Activated naive CD8-positive, alpha-beta T cell treated with anti-CD3 and anti-CD28 coated beads, Interleukin-2, amount 50 U/mL, for 16 hours (primary cell): Measurements from ENCODE around the gene DDX10.
"Not testable (repeated sequence)": the region's sequence is repeated elsewhere in the genome, so short reads cannot be mapped to it uniquely, and the experiment has no call there.

Experiments used
- DNase-seq: peaks from one replicate; pipeline ENCODE4 v3.0.0-alpha.2; 2020; ENCODE audit warnings: low read depth, low spot score

Gene DDX10

DNA sequence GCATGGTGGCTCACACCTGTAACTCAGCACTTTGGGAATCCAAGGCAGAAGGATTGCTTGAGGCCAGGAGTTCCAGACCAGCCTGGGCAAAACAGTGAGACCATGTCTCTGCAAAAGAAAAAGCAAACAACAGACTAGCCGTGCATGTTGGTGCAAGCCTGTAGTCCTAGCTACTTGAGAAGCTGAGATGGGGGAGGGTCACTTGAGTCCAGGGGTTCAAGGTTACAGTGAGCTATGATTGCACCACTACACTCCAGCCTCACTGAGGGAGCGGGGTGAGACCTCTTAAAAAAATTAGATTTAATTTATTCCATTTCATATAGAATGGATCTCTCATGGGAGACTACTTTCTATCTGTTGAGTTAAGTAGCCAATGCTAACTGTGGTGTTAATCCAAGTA lies 50.4 kb downstream of the DDX10 start:
- no peak for DNase-seq

DNA sequence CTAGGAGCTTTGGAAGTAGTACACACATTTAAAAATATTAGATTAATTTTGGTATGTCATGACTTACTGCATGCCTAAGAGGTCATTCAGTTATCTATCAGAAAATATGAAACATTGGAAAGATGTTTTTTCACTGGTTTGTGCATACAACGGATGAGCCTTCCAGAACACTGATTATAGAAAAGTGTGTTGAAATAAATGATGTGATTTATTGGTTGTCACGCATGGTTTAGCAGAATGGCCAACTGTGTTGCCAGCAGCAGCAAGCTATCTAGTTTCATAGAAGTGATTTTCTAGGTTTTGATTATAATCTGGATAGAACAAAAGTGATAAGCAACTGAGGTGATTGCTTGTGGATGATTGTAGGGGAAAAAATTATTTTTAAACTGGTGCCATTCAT lies 53.6 kb downstream of the DDX10 start:
- DNase-seq: no peak

DNA sequence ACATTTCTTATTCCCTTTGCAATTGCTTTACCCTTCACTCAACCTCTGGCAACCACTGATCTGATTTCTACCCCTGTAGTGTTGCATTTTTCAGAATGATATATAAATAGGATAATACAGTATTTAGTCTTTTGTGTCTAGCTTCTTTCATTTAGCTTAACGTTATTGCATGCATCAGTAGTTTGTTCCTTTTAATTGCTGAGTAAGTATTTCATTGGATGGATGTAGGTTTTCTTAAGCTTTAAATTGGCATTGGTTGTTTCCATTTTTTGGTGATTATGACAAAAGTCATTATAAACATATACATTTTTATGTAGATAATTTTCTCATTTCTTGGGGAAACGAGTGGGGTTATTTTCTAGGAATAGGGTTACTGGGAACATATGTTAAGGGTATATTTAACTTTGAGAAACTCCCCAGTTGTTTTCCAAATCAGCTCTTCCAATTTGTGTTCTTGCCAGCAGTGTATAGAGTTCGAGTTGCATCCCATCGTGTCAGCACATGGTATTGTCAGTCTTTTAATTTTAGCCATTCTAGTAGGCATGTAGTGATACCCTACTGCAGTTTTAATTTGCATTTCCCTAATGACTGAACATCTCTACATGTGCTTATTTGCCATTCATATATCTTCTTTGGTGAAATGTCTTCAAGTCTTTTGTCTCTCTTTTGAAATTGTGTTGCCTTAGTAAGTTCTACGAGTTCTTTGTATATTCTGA lies 60.3 kb downstream of the DDX10 start:
- no peak for DNase-seq

DNA sequence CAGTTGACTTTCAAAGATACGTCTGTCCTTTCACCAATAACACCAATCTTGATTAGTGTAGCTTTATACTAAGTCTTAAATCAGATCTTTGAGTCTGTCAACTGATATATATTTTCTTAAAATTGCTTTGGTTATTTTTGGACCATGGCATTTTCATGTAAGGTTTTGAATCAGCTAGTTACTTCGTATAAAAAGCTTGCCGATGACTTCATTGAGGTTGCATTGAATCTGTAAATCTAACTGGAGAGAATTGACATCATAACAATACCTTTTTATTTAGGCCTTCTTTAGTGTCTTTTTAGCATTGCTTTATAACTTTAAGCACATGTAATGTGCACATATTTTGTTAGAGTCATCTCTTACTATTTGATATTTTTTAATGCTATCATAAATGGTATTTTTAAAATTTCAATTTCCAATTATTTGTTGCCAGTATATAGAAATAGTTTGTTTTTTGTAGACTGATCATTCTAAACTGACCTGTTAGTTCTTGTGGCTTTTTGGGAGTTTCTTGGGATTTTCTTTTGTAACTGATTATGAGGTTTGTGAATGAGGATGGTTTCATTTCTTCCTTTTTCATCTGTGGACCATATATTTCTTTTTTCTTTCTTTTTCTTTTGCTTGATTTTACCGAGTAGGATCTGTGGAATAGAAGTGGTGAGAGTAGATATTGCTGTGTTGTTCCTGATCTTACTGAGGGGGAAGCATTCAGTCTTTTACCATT lies 61.4 kb downstream of the DDX10 start:
- DNase-seq: no peak

DNA sequence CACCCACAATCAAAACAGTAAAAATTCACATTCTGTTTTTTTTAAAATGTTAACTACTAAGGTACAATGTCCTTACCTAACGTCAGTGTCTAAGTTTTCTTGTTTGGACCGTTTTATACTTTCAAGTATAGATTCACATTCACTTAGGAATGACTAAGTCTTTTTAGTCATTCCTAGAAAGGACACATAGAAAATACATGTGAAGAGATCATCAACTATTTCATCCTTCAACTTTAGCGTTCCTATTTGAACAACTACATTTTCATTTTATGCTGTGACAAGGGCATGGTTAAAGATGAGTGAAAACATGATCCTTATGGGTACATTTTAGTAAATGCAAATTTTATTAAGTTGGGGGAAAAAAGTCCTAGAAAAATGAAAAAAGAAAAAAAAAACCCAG lies 62.8 kb downstream of the DDX10 start:
- no peak for DNase-seq

DNA sequence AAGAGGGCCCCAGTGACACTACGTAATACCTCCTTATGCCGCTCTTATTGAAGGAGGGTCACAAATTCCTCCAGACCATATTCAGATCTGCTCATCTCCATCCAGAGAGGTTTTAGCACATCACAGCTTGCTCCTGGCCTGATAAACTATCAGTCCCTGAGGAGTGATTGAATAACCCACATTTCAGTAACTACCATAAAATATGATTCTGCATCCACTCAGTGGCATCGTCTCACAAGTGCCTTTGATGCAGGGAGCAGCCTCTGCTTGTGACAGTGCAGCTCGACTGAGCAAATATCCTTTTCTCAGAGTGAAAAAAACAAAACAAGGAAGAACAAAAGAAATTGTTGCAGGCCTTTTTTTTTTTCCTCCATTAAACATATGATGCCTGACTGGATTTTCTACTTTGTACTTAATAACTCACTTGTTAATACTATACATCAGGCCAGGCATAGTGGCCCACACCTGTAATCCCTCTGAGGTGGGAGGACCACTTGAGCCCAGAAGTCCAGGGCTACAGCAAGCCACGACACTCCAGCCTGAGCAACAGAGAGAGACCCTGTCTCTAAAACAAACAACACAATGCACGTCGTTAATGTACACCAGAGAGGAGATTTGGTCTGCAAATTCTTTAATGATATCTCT lies 64.5 kb downstream of the DDX10 start:
- DNase-seq: no peak

DNA sequence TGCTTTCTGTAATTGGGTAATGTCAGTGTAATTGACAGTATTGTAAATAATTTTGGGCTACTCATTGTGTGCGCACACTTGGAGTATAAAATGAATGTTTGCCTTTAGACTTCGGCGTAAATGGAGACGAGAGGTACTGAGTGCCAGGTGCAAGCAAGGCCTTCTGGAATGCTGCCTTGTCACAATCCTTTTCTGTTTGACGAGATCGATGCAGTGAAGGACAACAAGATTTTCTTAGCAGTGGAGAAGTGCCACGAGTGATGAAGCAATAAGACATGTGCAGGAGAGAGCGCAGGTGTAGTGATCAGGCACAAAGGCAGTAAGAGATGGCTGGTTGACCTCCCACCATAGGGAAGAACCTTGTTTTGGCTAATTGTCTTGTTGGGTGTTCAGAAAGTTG lies 67.5 kb downstream of the DDX10 start:
- no peak for DNase-seq

DNA sequence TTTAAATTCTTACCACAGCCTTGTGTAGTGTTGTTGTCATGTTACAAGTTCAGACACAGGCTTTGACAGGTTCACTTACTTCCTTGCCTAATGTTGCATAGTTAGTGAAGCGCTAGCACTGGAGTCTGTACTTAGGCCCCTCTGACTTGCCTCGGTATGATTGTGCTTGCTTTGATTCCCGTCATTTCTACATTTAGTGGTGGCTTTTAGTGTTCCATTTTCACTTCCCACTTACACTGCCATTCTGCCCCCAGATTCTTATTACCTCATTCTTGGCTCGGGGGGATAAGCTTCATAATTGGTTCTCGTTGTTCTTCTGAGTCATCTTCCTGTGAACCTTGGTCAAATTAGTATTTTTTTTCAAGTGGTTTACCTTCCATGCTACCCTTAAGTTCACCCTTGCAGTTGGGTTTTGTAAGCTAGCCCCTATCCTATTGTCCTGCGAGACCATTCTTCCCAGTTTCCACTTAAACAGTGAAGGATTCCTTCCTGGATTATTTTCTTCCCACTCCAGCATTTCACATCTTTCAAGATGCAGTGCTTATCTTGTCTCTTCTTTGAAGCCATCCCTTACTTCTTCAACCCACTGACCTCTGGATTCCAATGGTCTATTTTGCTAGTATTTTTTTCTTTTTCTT lies 68.7 kb downstream of the DDX10 start:
- DNase-seq: no peak

DNA sequence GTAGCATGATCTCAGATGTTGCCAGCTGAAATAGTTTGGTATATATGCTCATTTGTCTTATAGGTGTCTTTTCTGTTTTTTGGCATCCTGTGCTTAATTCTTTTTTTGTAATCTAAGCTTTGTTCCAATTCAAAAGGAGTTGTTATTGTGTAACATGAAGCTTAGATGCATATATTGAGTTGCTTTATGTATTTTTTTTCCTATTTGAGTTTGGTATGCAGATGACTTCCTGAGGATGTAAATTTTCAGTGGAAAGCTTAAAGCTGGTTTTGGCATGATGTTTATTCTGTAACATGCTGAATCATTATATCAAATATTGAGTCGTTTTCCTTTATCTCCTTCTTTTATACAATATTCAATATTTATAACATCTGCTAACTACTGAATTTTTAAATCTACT lies 69.4 kb downstream of the DDX10 start:
- DNase-seq: no peak

DNA sequence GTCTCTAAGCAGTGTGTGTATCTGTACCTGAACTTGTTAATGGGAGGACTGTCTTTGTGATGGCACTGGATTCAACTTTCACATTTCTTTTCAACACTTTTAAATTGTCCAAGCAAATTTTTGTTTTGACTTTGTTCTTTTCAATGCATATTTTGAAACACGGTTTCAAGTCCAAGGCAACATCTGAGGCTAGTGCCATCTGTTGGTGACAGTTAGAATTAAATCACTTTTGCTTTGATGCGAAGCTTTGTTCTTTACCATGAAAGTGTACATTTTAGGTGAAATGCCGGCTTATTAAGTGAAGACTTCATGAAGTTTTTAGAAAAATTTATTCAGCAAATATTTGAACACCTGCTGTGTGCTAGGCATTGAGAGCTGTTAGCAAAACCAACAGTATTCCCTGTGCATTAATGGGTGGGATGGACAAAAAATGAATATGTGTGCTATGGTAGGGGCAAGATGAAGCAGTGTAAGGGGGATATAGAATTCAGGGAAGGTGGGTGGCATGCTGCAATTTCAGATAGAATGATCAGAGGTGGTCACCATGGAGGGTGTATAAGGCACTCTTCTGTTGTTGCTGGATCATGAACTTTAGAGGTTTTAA lies 70.2 kb downstream of the DDX10 start:
- no peak for DNase-seq

DNA sequence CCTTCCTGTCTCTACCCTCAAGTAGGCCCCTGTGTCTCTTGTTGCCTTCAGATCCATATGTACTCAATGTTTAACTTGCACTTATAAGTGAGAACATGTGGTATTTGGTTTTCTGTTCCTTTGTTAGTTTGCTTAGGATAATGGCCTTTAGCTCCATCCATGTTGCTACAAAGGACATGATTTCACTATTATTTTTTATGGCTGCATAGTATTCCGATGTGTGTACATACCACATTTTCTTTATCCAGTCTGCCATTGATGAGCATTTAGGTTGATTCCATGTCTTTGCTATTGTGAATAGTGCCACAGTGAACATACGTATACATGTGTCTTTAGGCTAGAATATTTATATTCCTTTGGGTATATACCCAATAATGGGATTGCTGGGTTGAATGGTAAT lies 75.3 kb downstream of the DDX10 start:
- DNase-seq: not testable (repeated sequence)

DNA sequence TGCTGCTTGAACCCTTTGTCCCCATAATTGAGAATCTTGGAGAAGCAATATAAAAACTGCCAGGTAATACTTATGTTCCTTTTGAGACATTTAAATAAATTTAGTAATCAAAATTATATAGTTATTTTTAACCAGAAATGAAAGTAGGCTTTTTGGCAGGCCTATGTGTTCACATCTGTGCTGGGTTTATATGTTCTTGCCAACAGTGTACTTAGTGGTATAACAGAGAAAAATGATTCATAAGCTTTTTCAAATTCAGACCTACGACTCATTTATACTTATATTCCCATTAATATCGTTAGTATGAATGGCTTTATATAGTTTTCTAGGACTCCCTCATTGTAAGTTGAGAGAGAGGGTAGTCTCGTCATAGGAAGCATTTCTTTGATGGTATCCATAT lies 79.0 kb downstream of the DDX10 start:
- DNase-seq: no peak

DNA sequence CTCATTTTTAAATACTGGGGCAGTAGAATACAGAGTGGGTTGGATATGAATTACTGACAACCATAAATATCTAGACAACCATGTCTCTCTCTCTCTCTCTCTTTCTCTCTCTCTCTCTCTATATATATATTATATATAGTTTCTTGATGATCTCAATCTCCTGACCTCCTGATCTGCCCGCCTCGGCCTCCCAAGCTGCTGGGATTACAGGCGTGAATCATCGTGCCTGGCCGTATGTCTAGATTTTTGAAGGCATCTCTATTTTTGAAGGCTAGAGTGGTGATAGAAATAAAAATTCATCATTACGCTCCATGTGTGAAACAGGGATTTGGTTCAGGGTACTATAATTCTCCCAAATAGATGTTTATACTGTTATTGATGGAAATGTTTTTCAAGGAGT lies 84.1 kb downstream of the DDX10 start:
- no peak for DNase-seq

DNA sequence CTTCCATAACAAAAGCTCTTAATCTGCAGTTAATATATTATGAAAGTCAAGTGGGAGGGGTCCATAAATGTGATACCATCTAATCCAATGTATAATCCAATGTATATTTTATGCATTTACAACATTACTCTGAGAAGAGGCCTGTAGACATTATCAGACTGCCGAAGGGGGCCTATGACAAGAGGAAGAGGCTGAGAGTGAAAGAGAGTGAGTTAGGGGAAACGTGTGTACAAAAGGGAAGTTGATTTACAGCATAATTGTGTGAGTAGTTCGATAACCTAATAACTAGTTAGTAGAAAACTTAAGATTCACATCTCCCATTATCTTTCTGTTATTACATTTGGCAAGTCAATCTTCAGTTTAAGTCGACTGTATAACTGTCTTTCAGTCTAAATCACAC lies 86.6 kb downstream of the DDX10 start:
- DNase-seq: no peak

DNA sequence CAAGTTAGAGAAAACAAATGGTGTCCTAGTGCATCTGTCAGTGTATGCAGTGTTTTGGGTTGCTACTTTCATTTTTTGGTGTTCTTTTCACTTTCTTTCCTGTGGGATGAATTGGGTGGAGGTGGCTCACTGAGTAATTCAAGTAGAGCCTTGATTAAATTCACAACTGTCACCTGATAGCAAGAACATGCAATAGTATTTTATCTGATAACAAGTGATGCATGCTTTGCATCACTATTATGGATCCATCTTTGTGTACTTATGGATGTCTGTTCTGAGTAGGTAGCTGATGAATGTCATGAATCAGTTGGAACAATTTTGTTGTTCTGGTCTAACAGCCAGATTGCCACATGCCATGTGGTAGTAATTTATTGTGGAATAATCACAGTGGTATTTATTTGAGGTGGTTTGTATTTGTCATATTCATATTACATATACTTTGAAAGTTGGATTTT lies 87.5 kb downstream of the DDX10 start:
- no peak for DNase-seq

DNA sequence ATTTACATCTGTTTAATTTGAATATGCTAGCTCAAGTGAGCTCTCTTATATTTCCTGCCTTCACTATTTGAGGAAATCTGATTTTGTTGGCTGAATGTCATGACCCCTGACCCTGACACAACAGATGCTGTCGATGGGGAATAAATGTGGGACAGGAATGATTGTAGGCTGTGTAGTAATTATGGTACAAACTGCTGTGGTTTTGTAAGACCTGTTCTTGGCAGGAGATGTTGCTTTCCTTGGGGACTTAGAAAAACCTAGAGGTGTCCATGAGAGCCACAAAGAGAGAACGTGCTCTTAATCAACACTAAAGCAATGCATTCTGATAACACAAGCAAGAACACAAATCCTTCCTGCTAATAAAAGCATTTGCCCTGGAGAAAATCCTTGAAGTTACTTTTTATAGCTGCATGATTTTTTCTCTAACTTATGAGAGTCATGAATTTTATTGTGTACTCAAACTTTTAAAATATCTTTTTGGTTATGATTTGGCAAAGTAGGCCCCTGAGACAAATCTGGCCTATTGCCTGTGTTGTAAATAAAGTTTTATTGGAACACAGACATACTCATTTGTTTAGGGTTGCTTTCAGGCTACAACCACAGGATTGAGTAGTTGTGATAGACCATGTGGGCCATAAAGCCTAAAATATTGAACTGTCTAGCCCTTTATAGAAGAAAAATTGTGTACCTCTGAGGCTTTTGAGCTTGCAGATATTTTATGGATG lies 90.2 kb downstream of the DDX10 start:
- no peak for DNase-seq

DNA sequence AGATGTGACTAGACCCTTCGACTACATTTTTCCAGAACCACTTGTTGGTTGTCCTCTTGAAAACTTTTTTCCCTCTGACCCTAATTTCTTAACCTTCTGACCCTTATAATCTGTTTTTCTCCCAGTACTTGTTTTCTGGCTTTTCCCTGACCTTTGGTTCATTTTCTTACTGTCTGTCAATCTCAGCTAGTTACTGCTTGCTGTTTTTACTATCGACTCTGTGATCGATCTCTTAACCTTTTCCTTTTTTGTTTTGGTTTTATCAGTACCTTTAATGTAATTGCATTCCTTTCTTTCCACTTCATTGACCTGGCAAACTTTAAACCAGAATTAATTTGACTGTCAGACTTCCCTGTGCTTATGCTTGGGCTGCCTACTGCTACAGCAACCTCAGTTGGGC lies 92.8 kb downstream of the DDX10 start:
- no peak for DNase-seq

DNA sequence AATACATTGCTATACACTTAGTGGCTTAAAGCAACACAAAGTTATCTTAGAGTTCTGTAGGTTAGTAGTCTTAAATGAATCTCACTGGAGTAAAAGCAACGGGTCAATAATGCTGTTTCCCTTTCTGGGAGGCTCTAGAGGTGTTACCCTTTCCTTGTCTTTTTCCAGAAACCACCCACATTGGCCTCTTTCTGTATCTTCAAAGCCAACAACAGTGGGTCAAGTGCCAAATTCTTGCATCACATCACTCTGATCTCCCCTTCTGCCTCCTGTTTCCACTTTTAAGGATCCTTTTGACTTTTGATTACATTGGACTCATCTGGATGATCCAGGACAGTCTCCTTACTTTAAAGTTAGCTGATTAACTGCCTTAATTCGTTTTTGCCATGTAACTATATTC lies 93.6 kb downstream of the DDX10 start:
- DNase-seq: no peak

DNA sequence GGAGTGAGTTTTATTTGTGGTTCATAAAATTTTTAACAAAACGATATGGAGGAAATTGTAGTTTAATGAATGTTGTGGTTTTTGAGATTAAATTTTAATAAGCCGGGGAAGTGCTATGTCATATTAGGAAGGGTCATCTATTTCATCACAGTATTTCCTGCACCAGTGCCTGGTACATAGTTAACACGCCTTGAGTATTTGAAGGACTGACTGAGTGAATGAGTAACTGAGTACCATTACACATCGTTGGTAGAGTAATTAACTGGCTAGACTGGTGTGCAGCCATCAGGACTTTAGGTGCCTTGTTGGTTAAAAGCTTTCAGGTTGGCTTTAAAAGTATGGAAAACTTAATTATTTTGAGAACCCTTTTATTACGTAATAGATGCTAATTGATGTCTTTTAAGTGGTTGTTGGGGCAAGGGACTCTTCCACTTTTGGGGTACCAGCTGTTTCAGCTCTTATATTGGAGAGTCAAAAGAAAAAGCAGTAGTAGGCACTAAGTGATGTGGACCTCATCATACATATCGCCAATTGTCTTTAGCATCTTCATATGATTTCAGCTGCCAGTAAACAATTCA lies 101.8 kb downstream of the DDX10 start:
- DNase-seq: no peak

DNA sequence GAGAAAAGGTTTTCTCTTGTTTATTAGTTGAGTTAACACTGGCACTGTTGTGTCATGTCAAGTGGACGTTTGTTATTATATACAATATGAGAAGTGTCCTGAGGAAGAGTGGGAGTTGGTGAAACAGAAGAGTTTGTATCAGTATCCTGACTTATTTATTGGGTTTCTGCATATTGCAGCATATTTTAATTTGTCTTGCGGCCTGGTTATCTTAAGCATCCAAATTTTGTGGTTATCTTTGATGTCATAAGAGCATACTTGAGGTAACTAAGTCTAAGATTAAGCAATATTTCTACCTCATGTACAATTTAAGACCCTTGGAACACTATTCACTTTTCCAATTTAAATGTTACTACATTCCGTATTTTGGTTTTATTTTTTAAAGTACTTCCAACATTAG lies 103.5 kb downstream of the DDX10 start:
- DNase-seq: no peak

DNA sequence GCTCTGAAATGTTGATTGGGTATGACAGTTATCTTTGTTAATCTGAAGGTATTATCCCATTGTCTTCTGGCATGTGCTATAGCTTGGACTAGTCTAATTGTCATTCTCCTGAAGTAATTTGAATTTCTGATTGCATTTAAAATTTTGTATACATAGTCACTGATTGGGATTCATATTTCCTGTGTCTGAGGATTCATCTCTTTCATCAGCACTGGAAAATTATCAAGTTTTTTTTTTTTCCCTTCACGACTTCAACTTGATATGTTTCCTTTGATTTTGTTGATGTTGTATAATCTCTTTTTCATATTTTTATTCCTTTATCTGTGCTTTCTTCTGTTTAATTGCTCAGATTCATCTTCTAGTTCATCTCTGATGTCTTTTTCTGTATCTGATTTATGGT lies 104.1 kb downstream of the DDX10 start:
- DNase-seq: no peak
